Peyer's patch (tissue), 4 donors: ENCODE results near the gene PDLIM5.

Experiments used
- POLR2A ChIP-seq, 2 donors: fragments of 450-650 bp; IDR thresholded peaks; one replicate each; pipeline ENCODE4 v1.5.1; 2017; ENCODE audit warnings: antibody characterized with exemption in 2 of 2, mild to moderate bottlenecking in 2 of 2, moderate library complexity in 2 of 2
- TF ChIP-seq, protein P1 (sequence below), 6 experiments: fragments of 450-650 bp in 4 of 6; fragments of 200-600 bp in 2 of 6; sonication (generic) in 1 of 6; IDR thresholded peaks; one replicate each; pipeline ENCODE4 v1.5.1; 2017 to 2019; ENCODE audit warnings: antibody characterized with exemption in 6 of 6, mild to moderate bottlenecking in 3 of 6, moderate library complexity in 1 of 6

DNA sequence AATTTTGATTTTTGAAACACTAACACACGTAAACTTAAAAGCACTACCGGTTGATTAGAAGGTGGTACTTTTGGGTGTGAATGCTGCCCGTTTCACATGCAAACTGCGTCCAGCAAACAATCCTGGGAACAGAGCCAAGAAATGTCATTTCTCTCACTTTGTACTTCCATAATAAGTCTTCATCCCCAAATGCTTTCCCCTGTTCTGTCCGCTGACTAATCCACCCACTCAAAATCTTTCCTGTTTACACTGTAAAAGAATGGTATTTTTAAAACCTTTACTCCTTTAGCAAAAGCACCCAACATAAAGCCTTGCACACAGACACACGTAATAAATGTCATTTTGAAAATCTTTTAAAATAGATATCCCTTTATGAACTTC, 39.1 kb upstream of the PDLIM5 start:
- TF ChIP-seq, protein P1, sequence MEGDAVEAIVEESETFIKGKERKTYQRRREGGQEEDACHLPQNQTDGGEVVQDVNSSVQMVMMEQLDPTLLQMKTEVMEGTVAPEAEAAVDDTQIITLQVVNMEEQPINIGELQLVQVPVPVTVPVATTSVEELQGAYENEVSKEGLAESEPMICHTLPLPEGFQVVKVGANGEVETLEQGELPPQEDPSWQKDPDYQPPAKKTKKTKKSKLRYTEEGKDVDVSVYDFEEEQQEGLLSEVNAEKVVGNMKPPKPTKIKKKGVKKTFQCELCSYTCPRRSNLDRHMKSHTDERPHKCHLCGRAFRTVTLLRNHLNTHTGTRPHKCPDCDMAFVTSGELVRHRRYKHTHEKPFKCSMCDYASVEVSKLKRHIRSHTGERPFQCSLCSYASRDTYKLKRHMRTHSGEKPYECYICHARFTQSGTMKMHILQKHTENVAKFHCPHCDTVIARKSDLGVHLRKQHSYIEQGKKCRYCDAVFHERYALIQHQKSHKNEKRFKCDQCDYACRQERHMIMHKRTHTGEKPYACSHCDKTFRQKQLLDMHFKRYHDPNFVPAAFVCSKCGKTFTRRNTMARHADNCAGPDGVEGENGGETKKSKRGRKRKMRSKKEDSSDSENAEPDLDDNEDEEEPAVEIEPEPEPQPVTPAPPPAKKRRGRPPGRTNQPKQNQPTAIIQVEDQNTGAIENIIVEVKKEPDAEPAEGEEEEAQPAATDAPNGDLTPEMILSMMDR (IDR thresholded peaks at IDR 0.05), result no peak
- no peak for TF ChIP-seq POLR2A (IDR thresholded peaks at IDR 0.05)
